Germinal center (tissue), 1 donor: ENCODE results near the gene SNRK.

ENCODE experiments used
- DNase-seq: peaks from one replicate; pipeline ENCODE4 v3.0.0; 2012; ENCODE audit warnings: mixed read lengths, low spot score

SNRK gene

GRCh38 chr3:43372007-43372740, 85.8 kb downstream of the SNRK start:
- DNase-seq: no peak

- DNase-seq: no peak
These were observed 86.6 kb downstream of the SNRK start for GRCh38 chr3:43372809-43373559.

DNA sequence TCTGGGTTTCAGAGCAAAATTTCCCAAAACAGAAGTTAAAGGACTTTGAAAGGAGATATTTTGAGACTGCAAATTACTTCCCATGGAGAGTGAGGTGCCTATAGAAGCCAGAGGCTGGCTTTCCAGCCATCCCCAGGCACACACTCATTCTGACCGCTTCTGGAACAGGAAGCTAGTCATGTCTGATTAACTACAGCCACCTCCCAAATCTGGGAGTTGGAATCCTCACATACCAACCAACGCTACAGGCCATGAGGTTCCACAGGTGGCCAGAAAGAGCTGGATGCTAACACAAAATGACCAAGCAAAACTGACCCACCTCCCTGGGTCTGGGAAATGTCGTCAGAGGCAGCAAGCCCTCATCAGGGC, 87.2 kb downstream of the SNRK start:
- DNase-seq: no peak

- peak; percentile 70 for DNase-seq
These were observed 92.0 kb downstream of the SNRK start for GRCh38 chr3:43378066-43378935.

DNA sequence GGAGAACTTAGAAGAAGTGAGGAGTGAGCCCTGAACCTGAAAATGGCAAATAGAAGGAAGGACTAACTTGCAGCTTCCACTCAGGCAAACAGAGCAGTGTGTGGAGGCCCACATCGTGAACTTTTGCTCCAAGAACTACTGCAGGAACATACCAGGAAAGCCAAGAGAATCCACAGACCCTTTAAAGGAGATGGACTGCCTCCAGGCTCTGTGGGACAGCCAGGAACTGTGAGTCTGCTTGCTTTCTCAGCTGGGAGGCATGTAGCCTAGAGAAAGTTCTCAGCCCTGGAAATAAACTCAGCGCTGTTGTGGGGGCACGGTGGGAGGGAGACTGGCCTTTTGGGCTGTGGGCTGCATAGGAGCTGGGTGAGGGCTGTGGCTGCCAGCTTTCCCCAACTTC, 93.0 kb downstream of the SNRK start:
- DNase-seq: no peak

DNA sequence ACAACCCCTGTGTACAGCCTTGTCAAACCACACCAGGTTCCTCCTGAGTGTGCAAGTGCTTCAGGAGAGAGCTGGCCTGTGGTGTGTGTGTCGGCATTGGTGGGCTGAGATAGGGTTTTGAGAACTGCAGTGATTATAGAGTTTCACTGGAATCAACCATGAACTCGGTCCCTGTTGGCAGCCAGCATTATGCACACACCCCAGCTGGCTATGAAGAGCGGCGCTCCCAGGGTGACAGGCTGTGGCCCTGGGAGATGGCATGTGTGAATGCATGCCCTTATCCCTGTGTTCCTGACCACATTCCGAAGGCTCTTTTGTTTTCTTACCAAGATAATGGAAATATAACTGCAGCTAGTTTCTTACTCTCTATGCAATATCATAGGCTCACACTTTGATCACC, 101.8 kb downstream of the SNRK start:
- no peak for DNase-seq

DNA sequence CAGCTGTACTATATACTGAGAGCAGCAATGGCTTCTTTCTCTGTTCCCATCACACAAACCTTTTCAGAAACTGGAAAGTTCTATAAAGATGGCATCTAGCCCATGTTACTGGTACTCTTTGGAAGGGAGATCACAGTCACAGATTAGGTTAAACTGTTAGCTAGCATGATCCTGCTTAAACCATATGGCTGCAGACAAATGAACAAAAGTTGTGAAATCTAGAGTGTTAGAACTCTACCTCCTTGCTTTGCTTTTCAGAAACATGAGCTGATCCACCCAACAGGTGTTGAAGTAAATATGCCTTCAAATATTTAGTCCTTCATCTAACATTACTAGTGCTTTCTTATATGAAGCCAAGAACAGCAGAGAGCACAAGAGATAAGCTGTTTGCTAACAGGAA, 102.6 kb downstream of the SNRK start:
- no peak for DNase-seq

GRCh38 chr3:43389388-43390254, 103.3 kb downstream of the SNRK start:
- DNase-seq: no peak

GRCh38 chr3:43390255-43390588, 103.9 kb downstream of the SNRK start:
- no peak for DNase-seq

GRCh38 chr3:43391621-43392020, 105.3 kb downstream of the SNRK start:
- DNase-seq: no peak

GRCh38 chr3:43394041-43394554, 107.8 kb downstream of the SNRK start:
- no peak for DNase-seq

GRCh38 chr3:43399034-43399433, 112.7 kb downstream of the SNRK start:
- DNase-seq: no peak

DNA sequence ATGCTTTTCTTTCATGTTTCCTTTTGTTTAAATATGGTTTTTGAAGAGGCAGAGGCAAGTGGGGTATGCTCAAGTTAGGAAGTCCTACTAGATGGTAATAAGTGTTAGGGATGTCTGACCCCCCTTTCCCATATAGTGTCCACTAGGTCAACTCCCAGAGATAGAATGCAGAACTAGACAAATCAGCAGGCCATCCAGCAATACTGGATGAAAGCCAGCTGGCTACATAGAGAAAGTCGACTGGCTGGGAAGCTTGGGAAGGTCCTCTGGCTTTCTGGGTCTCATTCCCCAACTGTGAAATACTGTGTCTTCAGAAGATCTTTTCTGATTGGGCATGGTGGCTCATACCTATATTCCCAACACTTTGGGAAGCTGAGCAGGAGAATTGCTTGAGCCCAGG, 113.8 kb downstream of the SNRK start:
- no peak for DNase-seq
